ENCODE measurements around the gene TEF.

GRCh38 chr22:41344189-41344788, 37.5 kb upstream of the TEF start:
- TF ChIP-seq TAF1 (IDR thresholded peaks at IDR 0.05; ENCODE audit: low read depth, low read length) (no peak), POLR2A (IDR thresholded peaks at IDR 0.05; ENCODE audit: low read depth, low read length) (no peak), POLR2AphosphoS5 (IDR thresholded peaks at IDR 0.05; ENCODE audit: low read depth, low read length) (no peak), SPI1 (IDR thresholded peaks at IDR 0.05; ENCODE audit: low read depth, low read length) (no peak), POU2F2 (IDR thresholded peaks at IDR 0.05; ENCODE audit: low read depth, low read length) (no peak), PAX5 (IDR thresholded peaks at IDR 0.05; ENCODE audit: insufficient read depth, low read length, severe bottlenecking) (no peak)

Measured in GM12891 (cell line).